SHP77 (cell line): ENCODE data around the gene BTG1.

Source experiments
- DNase-seq, 2 experiments: peaks; one replicate each; lab custom pipeline; 2025; lab: John Stamatoyannopoulos, UW

BTG1 gene

GRCh38 chr12:92145731-92146496, at the start of gene BTG1:
TSS of gene BTG1 (minus strand) at chr12:92145846. CDS start at chr12:92145535, 311 bp downstream.
- DNase-seq = peak; percentile 99

GRCh38 chr12:92194561-92194960, 48.9 kb upstream of the BTG1 start:
- DNase-seq = no peak

- DNase-seq = no peak
These were observed 48.2 kb upstream of the BTG1 start for GRCh38 chr12:92193846-92194245.

GRCh38 chr12:92193063-92193462, 47.4 kb upstream of the BTG1 start:
- no peak for DNase-seq

- DNase-seq = no peak
These were observed 46.7 kb upstream of the BTG1 start for GRCh38 chr12:92192360-92192759.

- DNase-seq = no peak
These were observed 45.4 kb upstream of the BTG1 start for GRCh38 chr12:92191061-92191460.

- DNase-seq = no peak
These were observed 43.0 kb upstream of the BTG1 start for GRCh38 chr12:92188517-92189188.

- DNase-seq = no peak
These were observed 40.4 kb upstream of the BTG1 start for GRCh38 chr12:92186038-92186470.

GRCh38 chr12:92185052-92185451, 39.4 kb upstream of the BTG1 start:
- DNase-seq = no peak

GRCh38 chr12:92183575-92183974, 37.9 kb upstream of the BTG1 start:
- no peak for DNase-seq

- no peak for DNase-seq
These were observed 32.7 kb upstream of the BTG1 start for GRCh38 chr12:92178340-92178739.

- no peak for DNase-seq
These were observed 31.0 kb upstream of the BTG1 start for GRCh38 chr12:92176646-92177045.

- no peak for DNase-seq
These were observed 30.3 kb upstream of the BTG1 start for GRCh38 chr12:92175961-92176360.

GRCh38 chr12:92170050-92170449, 24.4 kb upstream of the BTG1 start:
- DNase-seq = no peak

- DNase-seq = no peak
These were observed 21.4 kb upstream of the BTG1 start for GRCh38 chr12:92167075-92167474.

- no peak for DNase-seq
These were observed 19.1 kb upstream of the BTG1 start for GRCh38 chr12:92164712-92165111.

GRCh38 chr12:92162079-92162478, 16.4 kb upstream of the BTG1 start:
- no peak for DNase-seq

GRCh38 chr12:92158796-92159439, 13.3 kb upstream of the BTG1 start:
- no peak for DNase-seq

- no peak for DNase-seq
These were observed 11.2 kb upstream of the BTG1 start for GRCh38 chr12:92156704-92157395.

GRCh38 chr12:92156139-92156538, 10.5 kb upstream of the BTG1 start:
- no peak for DNase-seq

GRCh38 chr12:92155733-92156132, 10.1 kb upstream of the BTG1 start:
- no peak for DNase-seq

- DNase-seq = no peak
These were observed 6.3 kb upstream of the BTG1 start for GRCh38 chr12:92151916-92152315.
